Left lobe of liver (tissue), 2 donors: ENCODE results near the gene ASTN1. TPM values are rescaled to one million over a fixed set of nuclear protein-coding genes. Genes with fewer than 3 reads are reported as not detected.

Experiments
- ATAC-seq: fragments of 200-7000 bp; cut with Tn5 transposase; one replicate; pipeline ENCODE4 v1.9.1; 2020; ENCODE audit warnings: mild to moderate bottlenecking, moderate library complexity
- DNase-seq: peaks from one replicate; pipeline ENCODE4 v3.0.0-alpha.2; 2020; ENCODE audit warnings: low spot score
- total RNA-seq: library from RNA; stranded (reverse); gene quantifications from one replicate; pipeline ENCODE4 v1.2.1, GENCODE V29; 2021
- donor health status: DM: no; HTN: no; CAD: no; lungs with moderate emphysema.
- donor health status: DM: no; HTN: yes; CAD: no.

Gene ASTN1
- total RNA-seq, 1 donor from 2014 or later, result 0.18 TPM

DNA sequence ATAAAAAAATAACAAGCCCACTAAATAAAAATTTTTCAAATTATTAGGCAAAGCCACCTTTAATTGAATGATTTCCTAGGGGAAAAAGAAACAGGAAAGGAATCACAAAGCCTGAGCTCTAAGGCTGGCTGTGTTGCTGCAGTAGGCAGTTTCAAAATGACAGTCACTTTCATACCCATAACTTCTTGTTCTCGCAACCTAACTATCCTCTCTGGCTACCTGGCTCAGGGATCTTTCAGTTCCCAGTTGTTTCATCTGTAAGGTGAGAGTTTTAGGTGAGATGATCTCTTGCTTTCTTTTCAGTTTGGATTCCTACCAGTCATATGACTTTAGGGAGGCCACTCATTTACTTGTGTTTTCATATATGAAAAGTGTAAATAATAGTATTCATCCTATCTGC lies 226.1 kb downstream of the ASTN1 start:
- ATAC-seq (no peak), DNase-seq (no peak)

- ATAC-seq (peak; percentile 57), DNase-seq (no peak)
Measured at GRCh38 chr1:176934370-176934769, 230.1 kb downstream of the ASTN1 start.

- ATAC-seq (peak; percentile 44), DNase-seq (no peak)
Measured at GRCh38 chr1:176932114-176933104, 232.1 kb downstream of the ASTN1 start.

GRCh38 chr1:176931526-176931925 lies 233.0 kb downstream of the ASTN1 start:
- DNase-seq, result no peak
- no peak for ATAC-seq

GRCh38 chr1:176926330-176927086 lies 238.0 kb downstream of the ASTN1 start:
- no peak for DNase-seq

GRCh38 chr1:176925223-176925622 lies 239.3 kb downstream of the ASTN1 start:
- DNase-seq (no peak), ATAC-seq (no peak)

More at GRCh38 chr1:176926330-176927086, 238.0 kb downstream of the ASTN1 start:
- no peak for ATAC-seq

DNA sequence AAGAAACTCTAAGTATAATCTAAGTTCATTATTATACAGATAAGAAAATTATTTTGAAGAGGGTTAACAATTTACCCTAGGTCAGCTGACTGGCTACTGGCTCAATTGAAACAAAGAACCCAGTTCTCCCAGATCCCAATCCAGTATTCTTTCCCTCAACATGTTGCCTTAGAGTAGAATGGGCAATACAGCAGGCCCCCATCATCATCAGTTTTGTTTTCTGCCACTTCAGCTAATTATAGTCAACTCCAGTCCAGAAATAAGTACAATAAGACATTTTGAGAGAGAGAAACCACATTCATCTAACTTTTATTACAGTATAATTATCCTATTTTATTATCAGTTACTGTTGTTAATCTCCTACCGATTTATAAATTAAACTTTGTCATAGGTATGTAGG lies 241.2 kb downstream of the ASTN1 start:
- DNase-seq (no peak), ATAC-seq (no peak)

- DNase-seq (no peak), ATAC-seq (no peak)
Measured at GRCh38 chr1:176919386-176920378, 244.8 kb downstream of the ASTN1 start.

DNA sequence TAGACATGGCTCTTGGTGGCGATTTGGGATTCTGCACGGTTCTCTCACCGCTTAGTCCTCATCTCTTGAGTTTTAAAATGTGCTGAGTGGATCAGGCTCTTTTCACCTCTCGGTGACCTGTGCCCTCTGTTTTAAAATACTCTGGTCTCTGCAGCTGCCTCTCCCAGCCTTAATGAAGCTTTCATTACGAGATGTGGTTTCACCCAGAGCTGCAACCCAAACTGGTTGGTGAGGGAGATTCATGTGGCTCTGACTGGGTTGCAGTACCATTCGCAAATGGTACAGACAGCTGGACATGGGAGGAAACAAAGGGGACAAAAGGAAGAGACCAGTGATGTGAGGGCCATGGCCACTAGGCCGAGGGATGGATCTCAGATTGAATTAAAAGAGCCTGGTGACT lies 258.9 kb downstream of the ASTN1 start:
- DNase-seq, result no peak
- ATAC-seq, result no peak

DNA sequence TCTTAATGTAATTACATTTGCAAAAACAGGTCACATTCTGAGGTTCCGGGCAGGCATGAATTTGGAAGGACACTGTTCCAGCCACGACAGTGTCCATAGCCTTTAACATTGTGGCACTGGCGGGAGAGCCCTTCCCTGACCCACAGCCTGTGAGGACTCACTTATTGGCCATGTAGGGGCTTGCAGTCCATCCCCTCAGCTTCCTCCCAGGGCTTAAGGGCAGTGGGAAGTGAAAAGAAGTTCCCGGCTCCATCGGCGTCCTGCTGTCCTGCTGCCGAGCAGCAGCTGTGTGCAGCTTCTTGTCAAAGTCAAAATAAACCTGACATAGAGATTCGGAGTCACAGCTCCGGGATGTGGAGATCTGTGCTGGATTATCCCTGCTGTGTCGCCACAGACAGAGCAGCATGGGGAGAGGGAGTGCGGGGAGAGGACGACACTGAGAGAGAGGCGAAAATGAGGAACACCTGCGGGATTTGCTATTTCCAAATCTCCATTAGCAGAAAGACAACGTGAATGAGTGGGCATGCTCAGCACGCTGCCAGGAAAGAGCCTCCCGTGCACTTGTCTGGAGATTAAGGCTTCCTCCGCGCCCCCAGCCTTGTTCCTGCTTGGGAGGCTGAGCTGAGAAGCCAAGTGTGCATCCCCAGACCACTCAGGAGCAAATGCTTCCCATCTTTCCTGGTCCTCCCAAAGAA lies 260.3 kb downstream of the ASTN1 start:
- no peak for DNase-seq
- no peak for ATAC-seq

- DNase-seq (no peak), ATAC-seq (no peak)
Measured at GRCh38 chr1:176903474-176903873, 261.0 kb downstream of the ASTN1 start.

DNA sequence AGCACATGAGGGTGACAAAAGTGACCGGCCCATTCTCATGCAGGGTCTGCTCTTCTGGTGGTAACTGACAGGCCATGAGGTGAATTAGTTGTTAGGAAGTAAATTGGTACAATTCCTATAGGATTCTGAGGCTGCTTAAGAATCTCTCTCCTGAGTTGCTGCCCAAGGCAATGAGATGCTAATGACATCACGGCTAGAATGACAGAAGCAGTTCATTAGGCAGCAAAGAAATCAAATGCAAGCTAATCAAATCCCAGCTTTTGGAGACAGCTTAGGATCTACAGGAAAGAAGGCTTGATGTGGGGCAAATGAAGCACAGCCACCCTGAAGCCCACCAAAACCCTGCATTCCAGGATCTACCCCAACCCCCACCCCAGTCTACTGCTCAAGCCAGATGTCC lies 265.2 kb downstream of the ASTN1 start:
- no peak for ATAC-seq
- DNase-seq, result no peak

GRCh38 chr1:176897350-176898236 lies 266.9 kb downstream of the ASTN1 start:
- ATAC-seq (peak; percentile 81), DNase-seq (peak; percentile 55)

- ATAC-seq (no peak), DNase-seq (no peak)
Measured at GRCh38 chr1:176896216-176896615, 268.3 kb downstream of the ASTN1 start.

GRCh38 chr1:176894450-176894849 lies 270.1 kb downstream of the ASTN1 start:
- no peak for DNase-seq
- no peak for ATAC-seq

DNA sequence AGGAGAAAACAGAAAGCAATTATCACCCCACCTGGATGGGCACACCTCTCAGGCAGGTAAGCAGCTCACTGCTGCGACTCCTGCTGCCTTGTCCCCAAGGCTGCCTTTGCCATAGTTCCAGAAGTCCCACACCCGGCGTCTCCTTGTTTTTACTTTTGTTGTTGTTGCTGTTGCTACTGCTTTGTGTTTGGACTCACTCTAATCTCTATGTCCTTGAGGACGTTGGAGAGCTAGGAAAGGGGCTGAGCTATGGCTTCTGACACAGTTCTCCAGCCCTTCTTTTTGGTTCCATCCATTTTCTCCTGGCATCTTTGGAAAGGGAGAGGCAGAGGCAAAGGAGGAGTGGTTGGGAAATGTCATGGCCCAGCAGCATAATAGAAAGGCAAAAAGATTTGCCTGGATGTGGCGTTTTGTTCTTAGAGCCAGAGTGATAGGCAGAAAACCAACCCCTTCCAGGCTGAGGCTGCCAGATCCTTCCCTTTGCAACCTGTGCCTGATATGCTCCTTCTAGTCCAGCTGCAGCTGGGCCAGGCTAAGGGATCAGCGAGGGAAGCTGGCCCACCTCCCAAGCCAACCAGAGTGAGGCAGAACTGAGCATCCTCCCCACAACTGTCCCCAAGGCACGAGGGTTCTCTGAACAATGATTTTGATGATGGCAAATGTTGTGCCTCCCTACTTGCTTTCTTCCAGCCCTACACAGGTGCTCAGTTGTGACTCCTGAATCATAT lies 270.7 kb downstream of the ASTN1 start:
- DNase-seq, result no peak
- ATAC-seq, result no peak

DNA sequence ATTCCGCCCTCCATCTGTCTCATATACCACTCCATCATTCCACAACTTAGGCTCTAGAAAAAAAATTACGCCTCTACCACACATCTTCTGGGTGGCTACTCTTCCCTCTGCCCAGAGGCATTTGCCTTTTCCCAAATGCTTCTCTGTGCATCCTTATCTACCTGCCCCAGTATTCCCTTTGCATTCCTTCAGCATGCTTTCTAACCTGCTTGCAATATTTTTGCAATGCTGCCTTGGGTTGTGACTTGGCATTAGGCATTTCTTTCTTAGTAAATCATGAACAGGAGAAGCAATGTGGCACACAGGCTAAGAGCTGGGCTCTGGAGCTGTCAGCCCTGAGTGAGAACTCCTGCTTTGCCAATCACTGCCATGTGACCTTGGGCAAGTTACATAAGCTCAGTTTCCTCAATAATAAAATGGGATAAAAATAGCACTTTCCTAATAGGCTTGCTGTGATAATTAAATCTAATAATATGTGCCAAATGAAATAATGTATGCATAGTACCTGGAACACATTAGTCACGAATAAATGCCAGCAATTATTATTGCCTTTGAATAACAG lies 276.0 kb downstream of the ASTN1 start:
- no peak for DNase-seq
- ATAC-seq, result no peak

DNA sequence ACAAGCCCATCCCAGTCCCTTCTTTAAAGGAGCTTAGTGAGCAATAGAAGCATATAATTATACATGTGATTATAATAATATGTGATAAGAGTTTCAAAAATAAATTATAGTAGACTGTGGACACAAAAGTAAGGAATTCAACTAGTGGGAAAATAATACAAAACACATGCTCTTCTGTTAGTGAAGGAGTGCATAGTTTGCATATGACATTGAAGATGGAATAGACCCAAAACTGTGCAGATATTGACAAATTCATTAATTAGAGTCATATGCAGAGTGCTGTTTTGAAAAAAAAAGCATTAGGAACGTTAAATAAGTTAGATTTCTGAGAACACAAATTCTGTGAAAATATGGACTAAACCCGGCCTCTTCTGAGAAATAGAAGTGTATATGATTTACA lies 278.8 kb downstream of the ASTN1 start:
- DNase-seq (no peak), ATAC-seq (no peak)
